ENCODE results near the gene PFN3.

The PFN3 gene

GRCh38 chr5:177432143-177432838, 31.8 kb upstream of the PFN3 start:
- H3K79me2 ChIP-seq (ENCODE audit: control insufficient read depth, low read length): peaks cover 46% of the 10 kb centered on the region
- peaks cover 23% of the 10 kb centered on the region for H3F3A ChIP-seq (ENCODE audit: control insufficient read depth, insufficient read depth)
- no peak for TF ChIP-seq EZH2phosphoT487 (IDR thresholded peaks at IDR 0.05; ENCODE audit: borderline replicate concordance, low read length)
- TF ChIP-seq CTCF (IDR thresholded peaks at IDR 0.05; ENCODE audit: low read depth, low read length, poor library complexity, severe bottlenecking): no peak
- peaks cover 6% of the 10 kb centered on the region; the same call in 1 of the 2 replicates for H4K20me1 ChIP-seq (ENCODE audit: control insufficient read depth, insufficient read depth, low read depth, low read length)
- H3K4me2 ChIP-seq (ENCODE audit: low read length): peak overlapping the region; percentile 90
- H3K4me3 ChIP-seq (ENCODE audit: low read length): peak overlapping the region; percentile 77
- no peaks in the 10 kb centered on the region for H3K9me3 ChIP-seq (ENCODE audit: control insufficient read depth, insufficient read depth, low read length)
- peaks cover 84% of the 10 kb centered on the region for H3K36me3 ChIP-seq (ENCODE audit: control insufficient read depth, low read length)
- H3K4me1 ChIP-seq (ENCODE audit: control insufficient read depth, low read length): peaks cover 55% of the 10 kb centered on the region
- H3K9me2 ChIP-seq (replicated peaks; ENCODE audit: control insufficient read depth, low read length): no peaks in the 10 kb centered on the region
- H3K27me3 ChIP-seq (ENCODE audit: control insufficient read depth, low read length): no peaks in the 10 kb centered on the region
- peak overlapping the region; percentile 94 for H3K27ac ChIP-seq (ENCODE audit: low read depth, low read length)

GRCh38 chr5:177431317-177432142, 31.1 kb upstream of the PFN3 start:
- H3K9me2 ChIP-seq (replicated peaks; ENCODE audit: control insufficient read depth, low read length): no peaks in the 10 kb centered on the region
- no peaks in the 10 kb centered on the region for H3K9me3 ChIP-seq (ENCODE audit: control insufficient read depth, insufficient read depth, low read length)
- peaks cover 80% of the 10 kb centered on the region for H3K36me3 ChIP-seq (ENCODE audit: control insufficient read depth, low read length)
- H3F3A ChIP-seq (ENCODE audit: control insufficient read depth, insufficient read depth): peaks cover 23% of the 10 kb centered on the region
- TF ChIP-seq CTCF (IDR thresholded peaks at IDR 0.05; ENCODE audit: low read depth, low read length, poor library complexity, severe bottlenecking) (no peak), EZH2phosphoT487 (IDR thresholded peaks at IDR 0.05; ENCODE audit: borderline replicate concordance, low read length) (no peak)
- H3K79me2 ChIP-seq (ENCODE audit: control insufficient read depth, low read length): peaks cover 53% of the 10 kb centered on the region
- H3K4me1 ChIP-seq (ENCODE audit: control insufficient read depth, low read length): peaks cover 55% of the 10 kb centered on the region
- H3K27me3 ChIP-seq (ENCODE audit: control insufficient read depth, low read length): no peaks in the 10 kb centered on the region
- H4K20me1 ChIP-seq (ENCODE audit: control insufficient read depth, insufficient read depth, low read depth, low read length): peaks cover 6% of the 10 kb centered on the region; the same call in 1 of the 2 replicates
- H3K4me2 ChIP-seq (ENCODE audit: low read length): peak overlapping the region; percentile 90
- peak overlapping the region; percentile 94 for H3K27ac ChIP-seq (ENCODE audit: low read depth, low read length)
- peak overlapping the region; percentile 77 for H3K4me3 ChIP-seq (ENCODE audit: low read length)

GRCh38 chr5:177430972-177431316, 30.5 kb upstream of the PFN3 start:
- Histone ChIP-seq H3K9me3 (ENCODE audit: control insufficient read depth, insufficient read depth, low read length) (no peaks in the 10 kb centered on the region), H3K4me1 (ENCODE audit: control insufficient read depth, low read length) (peaks cover 55% of the 10 kb centered on the region), H3K4me3 (ENCODE audit: low read length) (peak overlapping the region; percentile 77), H3K36me3 (ENCODE audit: control insufficient read depth, low read length) (peaks cover 75% of the 10 kb centered on the region), H4K20me1 (ENCODE audit: control insufficient read depth, insufficient read depth, low read depth, low read length) (peaks cover 6% of the 10 kb centered on the region; the same call in 1 of the 2 replicates), H3K4me2 (ENCODE audit: low read length) (peak overlapping the region; percentile 90), H3F3A (ENCODE audit: control insufficient read depth, insufficient read depth) (peaks cover 23% of the 10 kb centered on the region), H3K27ac (ENCODE audit: low read depth, low read length) (peak overlapping the region; percentile 94), H3K27me3 (ENCODE audit: control insufficient read depth, low read length) (no peaks in the 10 kb centered on the region), H3K9me2 (replicated peaks; ENCODE audit: control insufficient read depth, low read length) (no peaks in the 10 kb centered on the region), H3K79me2 (ENCODE audit: control insufficient read depth, low read length) (peaks cover 53% of the 10 kb centered on the region)
- TF ChIP-seq CTCF (IDR thresholded peaks at IDR 0.05; ENCODE audit: low read depth, low read length, poor library complexity, severe bottlenecking): no peak
- no peak for TF ChIP-seq EZH2phosphoT487 (IDR thresholded peaks at IDR 0.05; ENCODE audit: borderline replicate concordance, low read length)

Measured in DOHH2 (cell line).